Activated CD4-positive, alpha-beta T cell treated with anti-CD3 and anti-CD28 coated beads for 36 hours (primary cell): ENCODE measurements around the gene SCYGR7. TPM values are rescaled to one million over a fixed set of nuclear protein-coding genes. Genes with fewer than 3 reads are reported as not detected.

ENCODE experiments used
- ATAC-seq: fragments of 200-7000 bp; cut with Tn5 transposase; one replicate; pipeline ENCODE4 v1.10.0; 2021; ENCODE audit warnings: mild to moderate bottlenecking, moderate library complexity
- CTCF ChIA-PET: fragments of 350-600 bp; sonication (Branson Sonifier 250); formaldehyde crosslinking; loops from one replicate; lab custom pipeline; 2021; ENCODE audit warnings: antibody characterized with exemption; lab: Charles Lee
- POLR2A ChIA-PET: fragments of 350-600 bp; sonication (Branson Sonifier 250); formaldehyde crosslinking; loops from one replicate; lab custom pipeline; 2021; ENCODE audit warnings: antibody characterized with exemption, inconsistent platforms; lab: Charles Lee
- DNase-seq: peaks from one replicate; pipeline ENCODE4 v3.0.0-alpha.2; 2020
- H3K27ac Mint-ChIP-seq: one replicate; pipeline ENCODE4 v1.8.0; 2021; ENCODE audit warnings: mixed read lengths
- H3K27me3 Mint-ChIP-seq: one replicate; pipeline ENCODE4 v1.8.0; 2021; ENCODE audit warnings: mixed read lengths
- H3K36me3 Mint-ChIP-seq: one replicate; pipeline ENCODE4 v1.8.0; 2021; ENCODE audit warnings: low read depth, mixed read lengths
- H3K4me1 Mint-ChIP-seq: one replicate; pipeline ENCODE4 v1.8.0; 2021; ENCODE audit warnings: mixed read lengths
- H3K4me3 Mint-ChIP-seq: one replicate; pipeline ENCODE4 v1.8.0; 2021; ENCODE audit warnings: mild to moderate bottlenecking, moderate library complexity, mixed read lengths
- H3K9me3 Mint-ChIP-seq: one replicate; pipeline ENCODE4 v1.8.0; 2021; ENCODE audit warnings: low read depth, mixed read lengths
- intact Hi-C, 2 experiments: fragments of 100-400 bp; cut with DNase I in 1 of 2; cut with micrococcal nuclease in 1 of 2; formaldehyde crosslinking; loops; one replicate each; pipeline versions ENCODE4 v1.14.2 to v1.15.1; 2022 to 2024; cut with DNase I, micrococcal nuclease
- total RNA-seq, 2 experiments: library from RNA; stranded (reverse); gene quantifications; one replicate each; pipeline ENCODE4 v1.2.3, GENCODE V29; 2021

Gene SCYGR7
- total RNA-seq, 2 experiments from 2014 or later: not detected

DNA sequence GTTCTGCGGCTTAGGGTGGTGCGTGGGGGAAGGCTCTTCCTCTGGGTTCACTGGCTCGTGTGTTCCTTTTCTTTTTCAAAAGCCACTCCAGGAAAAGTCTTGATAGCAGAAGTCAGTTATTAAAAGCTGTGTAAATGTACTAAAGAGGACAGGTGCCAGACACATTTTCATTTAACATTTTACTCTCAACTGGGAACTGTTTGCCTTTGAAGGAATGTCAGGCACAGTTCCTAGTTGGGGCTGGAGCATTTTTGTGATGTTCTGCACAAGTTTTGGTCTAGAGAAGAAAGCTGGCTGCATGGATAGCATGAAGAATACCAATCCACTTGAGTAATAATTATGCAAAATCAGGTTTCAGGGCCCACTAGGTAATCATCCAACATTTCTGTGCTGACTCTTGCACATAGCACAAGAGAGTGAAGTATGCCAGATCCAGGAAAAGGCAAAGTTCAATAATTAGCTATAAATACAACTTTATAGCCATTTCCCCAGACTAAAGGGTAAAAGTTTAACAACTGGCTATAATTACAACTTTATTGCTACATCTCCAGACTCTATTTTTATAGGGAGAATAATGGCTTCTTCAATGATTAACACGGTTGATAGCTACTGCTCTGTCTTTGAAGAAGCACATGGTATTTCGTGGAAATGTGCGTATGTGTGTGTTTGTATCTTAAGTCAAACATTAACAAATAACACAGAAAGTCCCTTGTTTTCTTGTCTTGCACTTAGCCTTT lies 33.8 kb downstream of the SCYGR7 start:
- H3K27me3 Mint-ChIP-seq: no peaks in the 10 kb centered on the region
- no peak for ATAC-seq
- ChIA-PET POLR2A (no interaction called here), CTCF (interaction anchor here (3.2 kb wide), 1 partner anchor 103 kb away, joined by 11 read pairs; no protein-coding TSS in a partner anchor)
- DNase-seq: no peak
- intact Hi-C loops: no loop called here
- H3K36me3 Mint-ChIP-seq: no peaks in the 10 kb centered on the region
- no peaks in the 10 kb centered on the region for H3K4me1 Mint-ChIP-seq
- no peaks in the 10 kb centered on the region for H3K9me3 Mint-ChIP-seq
- H3K27ac Mint-ChIP-seq: no peak overlapping the region
- no peak overlapping the region for H3K4me3 Mint-ChIP-seq

DNA sequence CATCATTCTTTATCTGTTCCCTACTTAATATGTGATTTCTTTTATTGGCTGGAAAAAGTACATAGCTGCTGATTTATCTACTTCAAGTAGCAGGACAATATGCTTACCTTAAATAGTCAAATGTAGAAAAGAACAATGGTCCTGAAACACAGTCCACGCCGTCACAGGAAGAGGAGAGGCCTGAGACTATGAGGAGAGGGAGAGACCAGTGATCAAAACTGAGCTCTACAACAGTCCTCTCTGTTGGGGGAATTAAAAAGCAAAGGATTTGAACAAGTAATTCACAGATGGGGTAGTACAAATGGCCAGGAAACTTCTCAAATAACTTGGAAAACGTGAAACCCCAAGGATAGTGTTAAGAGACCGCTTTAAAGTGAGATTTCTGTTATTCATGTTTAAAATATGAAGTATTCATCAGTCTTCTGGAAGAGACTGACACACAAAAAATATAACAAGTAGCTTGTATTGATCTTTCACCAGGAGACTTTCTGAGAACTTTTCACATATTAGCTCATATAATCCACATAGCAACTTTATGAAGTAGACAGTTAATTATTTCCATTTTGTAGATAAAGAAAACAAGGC lies 37.7 kb downstream of the SCYGR7 start:
- no peak for ATAC-seq
- POLR2A ChIA-PET: no interaction called here
- no peaks in the 10 kb centered on the region for H3K36me3 Mint-ChIP-seq

DNA sequence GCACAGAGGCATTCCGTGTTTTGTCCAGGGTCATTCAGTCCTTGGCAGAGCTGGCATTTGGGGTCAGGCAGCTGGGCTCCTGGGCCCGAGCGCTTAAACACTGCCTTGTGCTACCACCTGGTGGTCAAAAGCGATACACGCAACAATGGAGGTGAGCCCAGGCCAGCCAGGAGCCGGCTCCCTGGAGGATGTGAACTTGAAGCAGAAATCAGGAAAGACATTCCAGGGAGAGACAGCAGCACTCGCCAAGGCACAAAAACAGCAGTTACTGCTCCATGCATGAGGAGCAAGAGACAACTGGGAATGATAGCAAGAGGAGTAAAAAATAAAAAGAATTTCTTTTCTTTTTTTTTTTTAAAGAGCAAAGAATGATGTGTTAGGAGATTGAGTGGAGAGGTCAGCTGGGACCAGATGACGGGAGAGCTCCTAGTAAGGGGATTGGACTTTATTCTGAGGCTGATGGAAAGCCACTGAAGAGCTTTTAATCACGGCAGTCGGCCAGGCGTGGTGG lies 38.3 kb downstream of the SCYGR7 start:
- Mint-ChIP-seq H3K9me3 (no peaks in the 10 kb centered on the region), H3K27ac (no peak overlapping the region), H3K4me1 (no peaks in the 10 kb centered on the region), H3K36me3 (no peaks in the 10 kb centered on the region), H3K27me3 (no peaks in the 10 kb centered on the region), H3K4me3 (no peak overlapping the region)
- peak; percentile 78 for DNase-seq
- peak; percentile 92 for ATAC-seq
- ChIA-PET CTCF (interaction anchor here (0.6 to 2.6 kb wide), 32 partner anchors 8 to 636 kb away, joined by 3 to 55 read pairs (median 4); no protein-coding TSS in a partner anchor), POLR2A (no interaction called here)
- intact Hi-C loops: loop anchor here (1.0 to 5.0 kb wide), 8 partner anchors 108 to 637 kb away; partner anchors contain the start of gene AGFG1 (in 2 of the 2)

More for the DNA sequence above, 37.7 kb downstream of the SCYGR7 start:
- H3K27ac Mint-ChIP-seq: no peak overlapping the region
- H3K27me3 Mint-ChIP-seq: no peaks in the 10 kb centered on the region
- intact Hi-C loops: loop anchor here (1.0 to 5.0 kb wide), 8 partner anchors 108 to 637 kb away; partner anchors contain the start of gene AGFG1 (in 2 of the 2)
- CTCF ChIA-PET: interaction anchor here (0.6 to 2.5 kb wide), 34 partner anchors 8 to 636 kb away, joined by 3 to 55 read pairs (median 3); no protein-coding TSS in a partner anchor
- no peaks in the 10 kb centered on the region for H3K9me3 Mint-ChIP-seq
- no peak overlapping the region for H3K4me3 Mint-ChIP-seq
- no peak for DNase-seq
- H3K4me1 Mint-ChIP-seq: no peaks in the 10 kb centered on the region

DNA sequence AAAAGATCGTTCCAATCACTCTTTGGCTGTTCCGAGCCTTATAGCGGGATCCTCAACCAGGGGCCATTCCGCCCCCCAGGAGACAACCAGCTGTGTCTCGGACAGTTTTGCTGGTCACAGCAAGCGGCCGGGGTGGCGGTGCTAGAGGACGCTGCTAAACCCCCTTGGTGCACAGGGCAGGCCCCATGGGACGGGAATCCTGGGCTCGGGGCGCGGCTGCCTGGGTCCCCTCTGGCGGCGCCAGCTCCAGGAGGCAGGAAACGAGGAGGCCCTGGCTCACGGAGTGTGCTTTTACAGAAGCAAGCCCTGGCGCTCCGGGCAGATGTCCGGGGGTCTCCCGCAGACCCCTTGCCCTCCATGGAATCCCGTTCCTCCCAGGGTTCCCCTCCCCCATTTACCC lies 39.7 kb downstream of the SCYGR7 start:
- CTCF ChIA-PET: interaction anchor here (0.6 to 2.6 kb wide), 3 partner anchors 123 to 359 kb away, joined by 3 to 6 read pairs (median 3); no protein-coding TSS in a partner anchor

DNA sequence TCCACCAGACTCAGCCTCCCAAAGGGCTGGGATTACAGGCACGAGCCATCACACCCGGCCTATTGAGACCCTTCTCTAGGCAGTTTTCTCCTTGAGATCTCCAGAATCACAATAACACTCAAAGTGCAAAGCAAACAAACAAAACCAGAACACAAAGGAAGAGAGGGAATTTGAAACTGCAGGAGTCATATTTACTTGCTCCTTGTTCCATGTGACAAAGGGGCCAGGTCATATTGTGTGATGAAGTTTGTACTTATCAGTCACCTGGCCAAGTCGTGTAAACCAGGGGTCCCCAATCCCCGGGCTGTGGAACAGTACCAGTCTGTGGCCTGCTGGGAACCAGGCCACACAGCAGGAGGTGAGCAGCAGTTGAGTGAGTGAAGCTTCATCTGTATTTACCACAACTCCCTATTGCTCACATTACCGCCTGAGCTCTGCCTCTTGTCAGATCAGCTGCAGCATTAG lies 44.1 kb downstream of the SCYGR7 start:
- Mint-ChIP-seq H3K4me1 (peaks cover 17% of the 10 kb centered on the region), H3K9me3 (no peaks in the 10 kb centered on the region), H3K36me3 (no peaks in the 10 kb centered on the region), H3K27ac (no peak overlapping the region), H3K27me3 (no peaks in the 10 kb centered on the region), H3K4me3 (no peak overlapping the region)
- ATAC-seq: no peak
- POLR2A ChIA-PET: no interaction called here
- CTCF ChIA-PET: interaction anchor here (0.9 kb wide), 1 partner anchor 33 kb away, joined by 3 read pairs; no protein-coding TSS in a partner anchor
- intact Hi-C loops: loop anchor here in 1 of 2 experiments (10.0 kb wide), 1 partner anchor 93 kb away; no protein-coding TSS in a partner anchor
- no peak for DNase-seq

More for the DNA sequence above, 39.7 kb downstream of the SCYGR7 start:
- no peaks in the 10 kb centered on the region for H3K9me3 Mint-ChIP-seq
- no peak overlapping the region for H3K4me3 Mint-ChIP-seq
- ATAC-seq (no peak), DNase-seq (no peak)
- POLR2A ChIA-PET: no interaction called here
- no peaks in the 10 kb centered on the region for H3K4me1 Mint-ChIP-seq
- no peak overlapping the region for H3K27ac Mint-ChIP-seq
- H3K36me3 Mint-ChIP-seq: no peaks in the 10 kb centered on the region
- intact Hi-C loops: loop anchor here (2.0 to 5.0 kb wide), 5 partner anchors 295 to 637 kb away; partner anchors contain the start of gene AGFG1 (in 2 of the 2)
- no peaks in the 10 kb centered on the region for H3K27me3 Mint-ChIP-seq

DNA sequence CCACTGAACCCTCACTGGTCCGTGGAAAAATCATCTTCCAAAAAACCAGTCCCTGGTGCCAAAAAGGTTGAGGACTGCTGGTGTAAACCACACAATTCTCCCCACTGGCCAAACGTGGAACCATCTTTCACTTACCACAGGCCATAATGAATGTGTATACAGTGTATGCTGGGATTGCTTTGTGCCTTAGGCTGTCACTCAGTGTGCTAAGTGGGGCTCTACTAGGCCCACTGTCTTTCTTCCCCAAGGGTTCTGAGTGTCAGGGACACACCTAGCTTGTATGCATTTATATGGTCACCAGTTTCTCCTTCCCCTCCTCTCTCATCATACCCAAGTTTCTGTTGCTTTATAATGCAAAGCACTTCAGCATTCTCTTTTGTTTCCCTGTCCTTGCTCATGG lies 44.8 kb downstream of the SCYGR7 start:
- H3K9me3 Mint-ChIP-seq: no peaks in the 10 kb centered on the region
- ATAC-seq (no peak), DNase-seq (no peak)
- no peak overlapping the region for H3K4me3 Mint-ChIP-seq
- intact Hi-C loops: loop anchor here in 1 of 2 experiments (10.0 kb wide), 1 partner anchor 92 kb away; no protein-coding TSS in a partner anchor
- no peaks in the 10 kb centered on the region for H3K27me3 Mint-ChIP-seq
- no peak overlapping the region for H3K27ac Mint-ChIP-seq
- CTCF ChIA-PET: interaction anchor here (0.6 to 2.1 kb wide), 4 partner anchors 84 to 640 kb away, joined by 3 to 7 read pairs (median 4); no protein-coding TSS in a partner anchor
- H3K36me3 Mint-ChIP-seq: no peaks in the 10 kb centered on the region
- H3K4me1 Mint-ChIP-seq: peaks cover 17% of the 10 kb centered on the region
- POLR2A ChIA-PET: no interaction called here

DNA sequence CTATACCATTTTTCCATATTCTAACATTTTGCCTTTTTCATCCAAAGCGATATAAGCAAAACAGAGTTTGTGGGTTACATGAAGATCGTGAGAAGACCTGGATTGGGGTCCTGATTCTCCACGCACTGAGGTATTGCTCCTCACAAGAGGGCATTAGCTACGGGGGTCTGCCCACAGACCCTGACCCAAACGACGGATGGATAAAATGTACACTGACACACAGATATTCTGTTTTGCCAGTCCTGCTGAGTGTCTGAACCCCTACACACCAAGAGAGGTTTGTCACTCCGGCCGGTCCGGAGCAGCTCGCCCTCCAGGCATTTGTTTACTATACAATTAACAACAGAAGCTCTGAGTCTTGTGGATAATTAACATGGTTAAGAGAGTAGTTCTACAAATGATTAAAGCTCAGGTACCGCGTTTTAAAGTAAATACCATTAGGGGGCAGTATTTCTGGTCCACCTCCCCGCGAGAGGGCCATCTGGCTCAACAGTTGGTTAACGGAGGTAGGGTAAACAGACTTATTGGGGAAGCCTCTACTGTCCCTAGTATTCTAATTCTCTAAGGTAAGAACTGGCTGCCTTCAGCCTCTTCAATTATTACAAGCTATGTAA lies 46.0 kb downstream of the SCYGR7 start:
- DNase-seq (peak; percentile 38), ATAC-seq (peak; percentile 58)
- H3K4me3 Mint-ChIP-seq: no peak overlapping the region
- ChIA-PET POLR2A (no interaction called here), CTCF (interaction anchor here (0.7 to 2.1 kb wide), 8 partner anchors 8 to 642 kb away, joined by 3 to 12 read pairs (median 6); no protein-coding TSS in a partner anchor)
- H3K4me1 Mint-ChIP-seq: peaks cover 17% of the 10 kb centered on the region
- H3K27ac Mint-ChIP-seq: no peak overlapping the region
- H3K9me3 Mint-ChIP-seq: no peaks in the 10 kb centered on the region
- intact Hi-C loops: loop anchor here (2.0 to 10.0 kb wide), 2 partner anchors 45 to 91 kb away; no protein-coding TSS in a partner anchor
- no peaks in the 10 kb centered on the region for H3K36me3 Mint-ChIP-seq
- H3K27me3 Mint-ChIP-seq: no peaks in the 10 kb centered on the region

DNA sequence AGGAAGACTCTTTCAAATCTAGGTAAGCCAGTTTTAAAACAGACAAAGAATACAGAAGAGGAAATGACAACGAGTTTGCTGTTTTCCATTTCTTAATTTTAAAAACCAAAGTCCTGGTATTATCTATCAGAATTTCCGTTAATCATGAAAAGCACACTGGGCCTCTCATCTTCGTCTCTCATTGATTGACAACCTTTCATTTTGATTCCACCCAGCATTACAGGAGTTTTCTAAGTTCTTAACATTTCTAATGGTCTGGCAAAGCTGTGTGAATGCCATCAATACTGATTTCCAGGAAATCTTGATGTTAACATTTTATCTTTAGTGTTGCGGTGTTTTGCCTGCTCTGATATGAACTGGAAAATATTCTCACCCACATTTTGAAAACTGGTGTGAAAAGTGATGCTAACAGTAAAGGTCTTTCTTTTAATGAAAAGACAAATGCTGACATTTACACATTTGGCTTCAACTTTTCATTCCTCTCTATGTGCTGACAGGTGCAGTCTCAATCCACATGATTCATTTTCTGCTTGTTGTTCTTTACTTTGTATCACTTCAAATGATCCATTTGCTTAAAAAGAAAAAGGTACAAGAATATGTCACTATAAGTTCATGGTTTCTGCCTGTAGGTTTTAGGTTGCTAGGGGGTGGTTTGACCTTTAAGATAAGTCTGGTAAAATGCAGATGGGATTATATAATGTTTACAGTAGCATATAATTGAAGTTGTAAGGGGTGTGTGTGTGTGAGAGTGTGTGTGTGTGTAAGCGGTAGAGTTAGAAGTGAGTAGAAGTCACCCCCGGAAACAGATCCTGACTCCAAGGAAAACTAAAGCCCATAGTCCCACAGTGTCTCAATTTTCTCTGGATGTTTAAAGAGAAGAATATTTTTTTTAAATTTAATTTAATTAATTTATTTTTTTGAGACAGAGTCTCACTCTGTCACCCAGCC lies 47.0 kb downstream of the SCYGR7 start:
- Mint-ChIP-seq H3K4me3 (no peak overlapping the region), H3K27me3 (no peaks in the 10 kb centered on the region), H3K4me1 (peaks cover 17% of the 10 kb centered on the region), H3K9me3 (no peaks in the 10 kb centered on the region), H3K27ac (peak overlapping the region; percentile 2), H3K36me3 (no peaks in the 10 kb centered on the region)
- no peak for DNase-seq
- POLR2A ChIA-PET: no interaction called here
- ATAC-seq: peak; percentile 69
- intact Hi-C loops: loop anchor here (1.0 to 10.0 kb wide), 4 partner anchors 8 to 90 kb away; no protein-coding TSS in a partner anchor
- CTCF ChIA-PET: interaction anchor here (0.9 to 1.9 kb wide), 6 partner anchors 8 to 116 kb away, joined by 3 to 12 read pairs (median 4); no protein-coding TSS in a partner anchor
